HAP-1 (cell line): Measurements from ENCODE around the gene TNF.

Experiments used
- DNase-seq, 2 experiments: peaks; one replicate each; pipeline ENCODE4 v3.0.0-alpha.2; 2016 to 2020; ENCODE audit warnings: low spot score in 2 of 2
- H3K27me3 ChIP-seq: fragments of 250-450 bp; sonication (Bioruptor Pico); 2 replicates; pipeline ENCODE4 v1.5.1; 2020; ENCODE audit warnings: low read depth, mild to moderate bottlenecking, moderate library complexity
- H3K36me3 ChIP-seq: fragments of 250-450 bp; sonication (Bioruptor Pico); replicated peaks from 2 replicates; pipeline ENCODE4 v1.5.1; 2020; ENCODE audit warnings: mild to moderate bottlenecking
- H3K4me1 ChIP-seq: fragments of 250-450 bp; sonication (Bioruptor Pico); 2 replicates; pipeline ENCODE4 v1.5.1; 2020; ENCODE audit warnings: mild to moderate bottlenecking
- H3K4me3 ChIP-seq: fragments of 250-450 bp; sonication (Bioruptor Pico); 2 replicates; pipeline ENCODE4 v1.5.1; 2020; ENCODE audit warnings: mild to moderate bottlenecking, moderate library complexity
- H3K9me3 ChIP-seq: fragments of 250-450 bp; sonication (Bioruptor Pico); 2 replicates; pipeline ENCODE4 v1.5.1; 2020; ENCODE audit warnings: mild to moderate bottlenecking, moderate library complexity
- in situ Hi-C: fragments of 300-500 bp; cut with MboI; formaldehyde crosslinking; loops from 3 replicates; pipeline ENCODE4 v1.14.3; 2020; ENCODE audit warnings: low sequenced_read_pairs, inconsistent platforms, mixed read lengths

Gene TNF

GRCh38 chr6:31626952-31627351 is 51.6 kb downstream of the TNF start:
- H3K27me3 ChIP-seq = no peaks in the 10 kb centered on the region
- in situ Hi-C loops = loop anchor here (25.0 kb wide), 1 partner anchor 1040 kb away; no protein-coding TSS in a partner anchor
- H3K9me3 ChIP-seq = no peaks in the 10 kb centered on the region
- H3K4me1 ChIP-seq = peaks cover 8% of the 10 kb centered on the region
- H3K4me3 ChIP-seq = no peak overlapping the region
- DNase-seq = no peak
- peaks cover 99% of the 10 kb centered on the region for H3K36me3 ChIP-seq

- in situ Hi-C loops = loop anchor here (25.0 kb wide), 1 partner anchor 1040 kb away; no protein-coding TSS in a partner anchor
- no peak overlapping the region for H3K4me3 ChIP-seq
- H3K4me1 ChIP-seq = peaks cover 1% of the 10 kb centered on the region
- H3K27me3 ChIP-seq = no peaks in the 10 kb centered on the region
- no peak for DNase-seq
- no peaks in the 10 kb centered on the region for H3K9me3 ChIP-seq
- H3K36me3 ChIP-seq = peaks cover 99% of the 10 kb centered on the region
These were observed 52.4 kb downstream of the TNF start for GRCh38 chr6:31627690-31628287.
